HL-60 (cell line): ENCODE data around the gene MBD2.

Experiments
- GABPA ChIP-seq: IDR thresholded peaks from 2 replicates; pipeline ENCODE4 v1.6.1; 2012; ENCODE audit warnings: low read depth
- POLR2AphosphoS5 ChIP-seq: IDR thresholded peaks from 2 replicates; pipeline ENCODE4 v1.6.1; 2012; ENCODE audit warnings: low read depth
- SPI1 ChIP-seq: IDR thresholded peaks from 2 replicates; pipeline ENCODE4 v1.6.1; 2012; ENCODE audit warnings: low read depth, mild to moderate bottlenecking, borderline replicate concordance
- TF ChIP-seq, protein P1 (sequence below): IDR thresholded peaks from one replicate; pipeline ENCODE4 v1.5.1; 2011; ENCODE audit warnings: low read length, control low read depth, inconsistent platforms; ENCODE audit not compliant: insufficient read depth

GRCh38 chr18:54224379-54225014 lies at the start of gene MBD2:
- TF ChIP-seq, protein P1, sequence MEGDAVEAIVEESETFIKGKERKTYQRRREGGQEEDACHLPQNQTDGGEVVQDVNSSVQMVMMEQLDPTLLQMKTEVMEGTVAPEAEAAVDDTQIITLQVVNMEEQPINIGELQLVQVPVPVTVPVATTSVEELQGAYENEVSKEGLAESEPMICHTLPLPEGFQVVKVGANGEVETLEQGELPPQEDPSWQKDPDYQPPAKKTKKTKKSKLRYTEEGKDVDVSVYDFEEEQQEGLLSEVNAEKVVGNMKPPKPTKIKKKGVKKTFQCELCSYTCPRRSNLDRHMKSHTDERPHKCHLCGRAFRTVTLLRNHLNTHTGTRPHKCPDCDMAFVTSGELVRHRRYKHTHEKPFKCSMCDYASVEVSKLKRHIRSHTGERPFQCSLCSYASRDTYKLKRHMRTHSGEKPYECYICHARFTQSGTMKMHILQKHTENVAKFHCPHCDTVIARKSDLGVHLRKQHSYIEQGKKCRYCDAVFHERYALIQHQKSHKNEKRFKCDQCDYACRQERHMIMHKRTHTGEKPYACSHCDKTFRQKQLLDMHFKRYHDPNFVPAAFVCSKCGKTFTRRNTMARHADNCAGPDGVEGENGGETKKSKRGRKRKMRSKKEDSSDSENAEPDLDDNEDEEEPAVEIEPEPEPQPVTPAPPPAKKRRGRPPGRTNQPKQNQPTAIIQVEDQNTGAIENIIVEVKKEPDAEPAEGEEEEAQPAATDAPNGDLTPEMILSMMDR = no peak
- TF ChIP-seq POLR2AphosphoS5 (peak; percentile 66), GABPA (0 out of 2 replicates have a peak, but pooled peaks have one; percentile 22), SPI1 (no peak)
